Endothelial cell of hepatic sinusoid (primary cell): ENCODE results near the gene GPX3.

ENCODE experiments used
- in situ Hi-C: cut with HindIII; loops from 2 replicates; pipeline ENCODE4 v1.10.0; 2017; ENCODE audit warnings: low sequenced_read_pairs

GPX3 gene

DNA sequence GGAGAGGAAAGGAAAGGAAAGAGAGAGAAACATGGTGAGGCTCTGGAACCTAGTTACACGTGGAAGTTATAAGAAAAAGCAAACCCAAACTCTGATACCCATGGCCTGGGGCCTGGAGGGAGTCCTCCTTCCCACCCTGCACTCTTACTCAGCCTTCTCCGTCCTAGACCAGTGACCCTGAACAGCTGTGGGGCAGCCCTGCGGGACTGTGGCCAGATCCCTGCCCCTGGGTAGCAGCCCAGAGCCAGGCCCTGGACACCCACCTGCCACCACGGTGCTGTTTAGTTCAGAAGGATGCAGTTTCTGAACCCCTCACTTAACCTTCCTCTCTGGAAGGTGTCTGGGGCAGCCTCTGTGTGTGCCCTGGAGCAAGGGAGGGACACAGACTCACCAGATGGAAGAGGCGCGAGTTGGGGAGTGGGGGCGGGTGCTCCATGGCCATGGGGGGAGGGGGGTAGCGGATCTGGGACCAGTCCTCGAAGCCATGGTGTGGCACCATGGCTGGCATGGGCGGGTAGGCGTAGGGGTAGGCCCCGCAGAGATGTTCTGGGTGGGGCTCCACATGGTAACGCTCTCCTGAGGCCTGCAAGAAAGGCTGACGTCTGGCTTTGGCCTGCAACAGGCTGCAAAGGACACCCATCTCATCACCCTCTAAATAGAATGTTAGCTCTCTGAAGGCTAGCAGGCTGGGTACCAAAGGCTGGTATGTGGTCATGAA, 13.0 kb downstream of the GPX3 start:
- in situ Hi-C loops, result no loop called here

DNA sequence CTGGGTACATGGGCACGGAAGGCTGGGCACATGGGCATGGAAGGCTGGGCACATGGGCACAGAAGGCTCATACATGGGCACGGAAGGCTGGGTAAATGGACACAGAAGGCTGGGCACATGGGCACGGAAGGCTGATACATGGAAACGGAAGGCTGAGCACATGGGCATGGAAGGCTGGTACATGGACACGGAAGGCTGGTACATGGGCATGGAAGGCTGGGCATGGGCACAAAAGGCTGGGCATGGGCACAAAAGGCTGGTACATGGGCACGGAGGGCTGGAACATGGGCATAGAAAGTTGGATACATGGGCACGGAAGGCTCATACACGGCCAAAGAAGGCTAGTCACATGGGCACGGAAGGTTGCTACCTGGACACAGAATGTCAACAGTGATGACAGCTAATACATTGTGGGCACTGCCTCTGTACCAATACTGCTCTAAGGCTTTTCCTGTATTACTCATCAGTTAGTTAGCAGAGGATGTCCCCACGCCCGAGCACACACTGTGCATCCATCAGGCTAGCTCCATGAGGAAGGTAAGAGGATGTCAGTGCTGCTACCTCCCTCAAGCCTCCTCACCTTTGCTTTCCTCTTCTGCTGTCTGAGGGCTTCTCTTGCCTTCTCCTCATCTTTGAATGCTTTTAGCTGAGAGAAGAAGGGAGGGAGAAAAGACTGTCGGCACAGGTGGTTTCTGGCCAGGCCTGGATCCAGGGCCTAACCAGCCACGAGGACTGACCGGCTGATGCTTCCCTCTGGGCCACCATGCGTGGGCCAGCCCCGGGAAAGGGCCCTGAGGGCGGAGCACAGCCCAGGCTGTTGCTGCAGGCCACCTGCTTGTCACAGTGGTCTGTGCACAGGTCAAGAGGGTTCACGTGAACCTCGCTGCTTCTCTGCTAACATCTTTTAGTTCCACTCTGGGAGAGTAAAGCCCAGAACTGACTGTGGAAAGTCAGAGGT, 14.3 kb downstream of the GPX3 start:
- in situ Hi-C loops, result loop anchor here (5.0 kb wide), 2 partner anchors 32 to 58 kb away; no protein-coding TSS in a partner anchor

- in situ Hi-C loops, result loop anchor here (5.0 kb wide), 2 partner anchors 34 to 56 kb away; no protein-coding TSS in a partner anchor
Measured at GRCh38 chr5:151036556-151036955, 16.2 kb downstream of the GPX3 start.

DNA sequence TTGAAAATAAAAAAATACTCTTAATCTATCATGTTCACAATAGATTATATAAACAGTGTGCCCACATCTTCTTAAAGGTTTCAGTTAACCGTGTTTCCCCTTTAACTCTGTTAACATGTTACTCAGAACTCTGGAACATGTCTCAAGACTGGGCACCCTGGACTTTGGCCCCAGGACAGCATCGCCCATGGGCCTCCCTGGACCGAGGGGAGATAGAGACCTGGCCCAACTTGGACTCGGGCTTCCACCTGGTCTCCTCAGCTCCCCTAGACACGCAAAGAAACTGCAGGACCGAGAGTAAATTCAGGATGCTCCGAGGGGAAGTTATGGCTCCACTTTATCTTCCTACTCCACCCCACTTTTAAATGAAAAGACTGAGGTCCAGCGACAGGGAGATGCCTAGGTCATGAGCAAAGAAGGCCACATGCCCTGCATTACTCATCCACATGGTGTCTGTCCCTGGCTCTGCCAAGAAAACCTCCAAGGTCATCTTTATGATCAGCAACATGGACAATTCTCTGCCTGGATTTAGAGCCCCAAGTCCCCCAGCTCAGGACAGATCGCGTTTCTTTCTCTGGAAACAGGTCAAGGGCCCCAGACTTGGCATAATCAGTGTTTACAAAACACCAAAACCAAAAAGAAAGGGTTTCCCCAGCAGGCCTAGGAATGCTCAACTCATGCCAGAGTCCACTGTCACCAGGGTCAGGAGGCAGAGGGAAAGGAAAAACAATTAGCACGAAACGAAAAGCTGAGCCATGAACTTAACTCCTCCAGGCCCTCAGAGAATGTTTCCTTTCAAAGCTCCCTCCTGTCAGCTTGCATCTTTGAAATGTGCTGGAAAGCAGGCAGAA, 17.4 kb downstream of the GPX3 start:
- in situ Hi-C loops, result loop anchor here (5.0 kb wide), 2 partner anchors 35 to 55 kb away; no protein-coding TSS in a partner anchor

GRCh38 chr5:151038412-151038745, 18.0 kb downstream of the GPX3 start:
- in situ Hi-C loops, result loop anchor here (5.0 kb wide), 2 partner anchors 36 to 54 kb away; no protein-coding TSS in a partner anchor

GRCh38 chr5:151038801-151039238, 18.4 kb downstream of the GPX3 start:
- in situ Hi-C loops, result loop anchor here (5.0 kb wide), 2 partner anchors 37 to 53 kb away; no protein-coding TSS in a partner anchor

DNA sequence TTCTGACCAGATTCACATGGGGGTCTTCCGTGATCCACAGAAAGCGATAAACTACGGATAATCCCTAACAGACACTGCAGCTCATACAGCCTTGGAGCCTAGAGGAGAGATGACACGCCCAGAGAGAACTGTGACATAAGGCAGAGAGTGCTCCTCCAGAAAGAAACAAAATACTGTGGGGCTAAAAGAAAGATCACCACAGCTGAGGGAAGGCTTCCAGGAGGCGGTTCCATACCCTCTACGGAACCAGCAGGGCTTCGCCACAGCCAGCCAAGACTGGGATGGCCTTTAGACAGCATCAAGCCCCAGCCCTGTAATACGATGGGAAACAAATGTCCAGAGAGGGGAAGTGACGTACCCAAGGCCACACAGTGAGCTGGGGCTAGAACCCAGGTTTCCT, 19.3 kb downstream of the GPX3 start:
- in situ Hi-C loops, result loop anchor here (5.0 kb wide), 2 partner anchors 37 to 53 kb away; no protein-coding TSS in a partner anchor

DNA sequence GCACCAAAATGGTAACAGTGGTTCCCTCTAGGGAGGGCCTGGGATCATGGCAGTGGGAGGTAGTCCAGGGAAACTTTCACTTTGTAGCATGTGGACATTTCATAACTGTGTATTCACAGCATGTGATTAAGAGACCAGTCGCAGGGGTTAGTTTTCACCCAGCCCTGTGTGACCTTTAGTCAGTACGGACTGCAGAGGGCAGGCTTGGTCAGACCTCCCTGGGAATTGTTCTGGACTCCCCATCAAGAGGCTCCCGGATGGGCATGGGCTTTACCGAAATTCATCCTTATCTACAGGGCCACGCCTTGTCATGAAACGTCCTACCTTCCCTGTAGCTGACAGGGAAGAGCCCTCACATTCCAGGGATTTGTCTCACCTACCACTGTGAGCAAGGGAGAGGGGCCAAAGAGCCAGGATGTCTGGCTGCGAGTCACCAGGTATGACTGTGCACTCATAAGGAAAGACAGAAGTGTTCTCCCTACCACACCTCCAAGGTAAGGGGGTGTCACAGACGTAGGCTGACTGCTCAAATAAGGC, 19.9 kb downstream of the GPX3 start:
- in situ Hi-C loops, result no loop called here

DNA sequence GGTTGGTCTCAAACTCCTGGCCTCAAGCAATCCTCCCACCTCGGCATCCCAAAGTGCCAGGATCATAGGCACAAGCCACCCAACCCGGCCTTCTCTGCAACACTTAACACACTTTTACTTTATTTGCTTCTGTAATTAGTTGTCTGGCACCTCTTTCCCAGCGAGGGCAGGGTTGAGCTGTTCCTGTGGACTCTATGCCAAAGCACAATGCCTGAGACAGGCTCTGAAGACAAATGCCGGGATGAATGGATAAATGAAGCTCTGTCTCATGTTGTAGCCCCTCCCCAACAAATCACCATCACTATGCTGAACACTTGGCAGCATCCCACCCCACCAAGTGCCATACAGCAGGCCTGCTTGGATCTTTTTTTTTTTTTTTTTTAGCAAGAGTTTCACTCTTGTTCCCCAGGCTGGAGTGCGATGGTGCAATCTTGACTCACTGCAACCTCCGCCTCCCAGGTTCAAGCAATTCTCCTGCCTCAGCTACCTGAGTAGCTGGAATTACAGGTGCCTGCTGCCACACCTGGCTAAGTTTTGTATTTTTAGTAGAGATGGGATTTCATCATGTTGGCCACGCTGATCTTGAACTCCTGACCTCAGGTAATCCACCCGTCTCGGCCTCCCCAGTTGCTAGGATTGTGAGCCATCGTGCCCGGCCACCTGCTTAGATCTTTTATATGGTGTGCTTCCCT, 21.3 kb downstream of the GPX3 start:
- in situ Hi-C loops, result no loop called here

DNA sequence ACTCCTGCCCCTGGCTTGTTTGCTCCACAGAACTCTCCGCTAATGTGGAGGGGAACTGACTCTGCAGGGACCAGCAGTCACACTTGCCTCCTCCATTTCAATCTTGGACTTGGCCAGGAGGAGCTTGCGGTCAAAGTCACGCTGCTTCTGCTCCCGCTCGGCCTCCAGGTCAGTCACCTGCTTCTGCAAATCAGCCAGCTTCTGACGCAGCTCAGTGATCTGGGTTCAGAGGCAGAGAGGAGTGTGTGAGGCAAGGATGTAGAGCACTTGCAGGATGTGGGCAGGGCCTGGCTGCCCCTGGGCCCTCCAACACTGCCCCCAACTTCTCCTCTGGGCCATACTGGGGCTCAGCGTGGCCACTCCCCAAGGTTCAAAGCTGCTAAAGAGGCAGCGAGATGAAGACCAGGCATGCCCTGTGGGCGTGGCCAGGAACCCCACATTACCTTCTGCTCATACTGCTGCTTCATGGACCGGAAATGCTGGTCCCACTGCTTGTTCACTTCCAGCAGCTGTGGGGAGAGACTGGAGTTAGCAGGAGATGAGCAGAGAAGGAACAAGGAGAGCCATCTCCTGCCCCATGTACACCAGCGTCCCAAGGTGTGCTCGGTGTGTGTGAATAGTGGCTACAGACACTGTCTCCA, 22.2 kb downstream of the GPX3 start:
- in situ Hi-C loops, result no loop called here

- in situ Hi-C loops, result no loop called here
Measured at GRCh38 chr5:151047814-151048425, 27.5 kb downstream of the GPX3 start.

DNA sequence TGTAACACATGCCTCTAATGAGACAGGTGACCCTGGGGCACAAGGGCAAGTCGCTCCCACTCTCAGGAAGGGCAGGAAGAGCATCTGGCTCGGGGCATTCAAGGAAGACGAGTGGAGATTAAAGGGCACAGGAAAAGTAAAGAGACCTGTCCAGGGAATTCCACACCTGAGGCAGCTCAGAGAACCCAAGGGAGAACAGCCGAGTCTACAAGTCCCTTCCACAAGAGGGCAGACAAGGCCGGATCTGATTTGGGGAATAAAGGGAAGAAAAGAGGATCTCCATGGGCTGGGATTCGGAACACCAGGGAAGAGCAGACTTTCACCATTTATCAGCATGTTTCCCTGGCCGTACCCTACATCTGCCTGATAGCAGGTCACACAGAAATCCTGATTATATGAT, 28.1 kb downstream of the GPX3 start:
- in situ Hi-C loops, result no loop called here

DNA sequence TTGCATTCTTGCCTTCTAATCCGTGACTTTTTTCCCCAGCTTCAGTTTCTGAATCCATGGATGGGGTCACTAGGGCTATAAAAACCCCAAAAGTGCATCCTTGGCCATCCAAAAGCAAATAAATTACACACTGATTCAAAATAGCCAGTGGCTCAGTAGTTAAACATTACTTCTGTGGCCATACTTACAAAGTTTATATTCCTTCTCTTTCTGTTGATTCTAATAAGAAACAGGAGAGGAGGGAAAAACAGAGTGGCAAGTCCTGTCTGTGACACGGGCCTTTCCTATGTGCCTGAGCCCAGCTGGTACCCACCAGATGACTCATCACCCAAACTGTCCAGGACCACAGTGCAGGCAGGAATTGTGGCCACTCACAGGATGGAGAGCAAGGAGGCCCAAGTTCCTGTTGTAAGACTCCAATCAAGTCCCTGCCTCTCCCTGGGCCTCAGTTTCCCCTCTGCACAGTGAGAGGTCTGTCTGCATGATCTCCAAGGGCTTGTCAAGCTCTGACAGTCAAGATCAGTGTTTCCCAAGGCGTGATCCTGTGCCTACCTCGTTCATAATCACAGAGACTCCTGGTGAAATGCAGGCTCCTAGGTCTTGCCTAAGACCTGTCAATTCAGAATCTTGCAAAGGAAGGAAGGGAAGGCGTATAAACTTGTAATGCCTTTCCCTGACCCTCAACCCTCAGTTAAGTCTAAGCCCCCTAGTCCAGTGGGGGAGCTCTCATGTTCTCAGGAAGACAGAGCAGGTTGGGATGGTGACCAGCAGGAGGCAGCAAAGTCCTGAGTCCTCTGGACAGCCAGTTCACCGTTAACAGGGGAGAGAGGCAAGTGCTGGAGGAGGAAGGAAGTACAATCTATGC, 30.9 kb downstream of the GPX3 start:
- in situ Hi-C loops, result no loop called here

- in situ Hi-C loops, result no loop called here
Measured at GRCh38 chr5:151051931-151052608, 31.7 kb downstream of the GPX3 start.

- in situ Hi-C loops, result no loop called here
Measured at GRCh38 chr5:151052836-151053235, 32.4 kb downstream of the GPX3 start.

DNA sequence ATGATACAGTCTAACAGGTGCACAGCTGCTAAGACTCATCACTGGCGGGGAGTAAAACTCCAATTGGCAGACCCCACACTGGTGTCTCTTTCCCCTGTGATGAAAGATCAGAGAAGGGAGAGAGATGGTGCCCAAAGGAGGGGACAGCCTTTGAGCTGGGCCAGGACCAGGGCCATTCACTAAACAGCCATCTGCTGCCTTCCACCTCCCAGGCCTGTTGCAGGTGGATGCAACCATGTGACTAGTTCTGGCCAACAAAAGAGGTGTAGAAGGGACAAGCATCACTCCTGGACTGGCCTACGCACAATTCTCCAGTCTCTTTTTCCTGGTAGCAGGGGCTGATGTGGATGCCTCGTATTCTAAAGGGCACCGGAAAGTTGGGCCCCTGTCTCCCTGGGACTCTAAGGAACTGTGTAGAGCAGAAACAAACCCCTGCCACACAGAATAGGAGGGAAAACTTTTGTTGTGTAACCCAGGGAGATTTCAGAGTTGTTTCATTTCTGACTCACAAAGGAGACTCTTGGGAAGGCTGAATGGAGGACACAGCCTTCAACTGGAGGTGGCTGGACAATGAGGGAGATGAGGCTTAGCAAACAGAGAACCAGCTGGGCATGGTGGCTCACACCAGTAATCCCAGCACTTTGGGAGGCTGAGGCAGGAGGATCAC, 33.5 kb downstream of the GPX3 start:
- in situ Hi-C loops, result no loop called here

GRCh38 chr5:151054709-151055108, 34.3 kb downstream of the GPX3 start:
- in situ Hi-C loops, result loop anchor here (5.0 kb wide), 1 partner anchor 83 kb away; no protein-coding TSS in a partner anchor
